ENCODE data around the gene OPTN.
"Not testable (repeated sequence)": the region's sequence is repeated elsewhere in the genome, so short reads cannot be mapped to it uniquely, and the experiment has no call there.

OPTN gene

GRCh38 chr10:13091801-13092200, 8.2 kb upstream of the OPTN start:
- no peak for TF ChIP-seq ZFX (IDR thresholded peaks at IDR 0.05)
- no peak for TF ChIP-seq CTCF (conservative IDR thresholded peaks at IDR 0.05)

DNA sequence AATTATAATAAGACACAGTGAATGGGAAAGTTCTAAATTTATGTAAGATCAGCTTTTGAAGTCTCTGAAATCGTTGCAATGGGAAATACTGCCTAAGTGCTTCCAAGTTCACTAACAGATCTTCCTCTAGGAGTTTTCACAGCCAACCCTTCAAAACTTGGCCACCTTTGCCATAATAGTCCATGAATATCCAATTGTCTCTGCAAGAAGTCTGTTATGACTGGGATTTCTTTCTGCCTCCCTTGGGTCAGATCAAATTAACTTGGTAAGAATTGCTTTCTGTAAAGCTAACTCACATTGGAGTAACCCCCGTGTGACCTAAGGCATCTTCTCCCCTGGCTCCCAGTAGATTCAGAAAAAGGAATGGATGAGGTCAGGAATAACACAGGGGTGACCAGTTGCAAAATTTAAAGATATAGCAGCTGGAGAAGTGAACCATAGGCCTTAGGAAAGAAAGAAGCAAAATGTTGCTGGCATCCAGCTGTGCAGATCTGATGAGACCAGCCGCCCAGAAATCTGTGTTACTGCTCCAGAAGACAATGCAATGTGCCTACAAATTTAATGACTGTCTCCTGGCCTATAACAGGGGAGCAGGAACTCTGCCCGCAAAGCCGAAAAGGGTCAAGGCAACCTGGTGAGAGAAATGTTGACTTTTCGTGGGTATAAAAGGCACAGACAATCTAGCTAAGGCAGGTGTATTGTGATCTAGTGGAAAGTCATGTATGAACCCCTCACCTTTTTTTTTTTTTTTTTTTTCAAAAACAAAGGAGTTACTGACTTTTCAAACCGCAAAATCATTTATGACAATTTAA, 7.5 kb upstream of the OPTN start:
- H3K27ac ChIP-seq = no peak overlapping the region
- no peak for TF ChIP-seq CTCF (conservative IDR thresholded peaks at IDR 0.05)

More at GRCh38 chr10:13091801-13092200, 8.2 kb upstream of the OPTN start:
- H3K27ac ChIP-seq = no peak overlapping the region

DNA sequence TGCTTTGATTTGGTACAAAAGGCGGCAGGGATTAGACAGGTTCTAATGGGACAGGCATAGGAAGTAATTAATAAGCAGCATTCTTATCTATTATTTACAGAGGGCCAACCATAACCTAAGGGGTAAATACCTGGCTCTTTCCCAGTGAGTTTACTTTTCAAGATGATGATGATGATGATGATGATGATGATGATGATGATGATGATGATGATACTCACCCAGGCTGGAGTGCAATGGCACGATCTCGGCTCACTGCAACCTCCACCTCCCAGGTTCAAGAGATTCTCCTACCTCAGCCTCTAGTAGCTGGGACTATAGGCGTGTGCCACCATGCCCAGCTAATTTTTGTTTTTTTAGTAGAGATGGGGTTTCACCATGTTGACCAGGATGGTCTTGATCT, 5.9 kb upstream of the OPTN start:
- H3K27ac ChIP-seq = not testable (repeated sequence)

DNA sequence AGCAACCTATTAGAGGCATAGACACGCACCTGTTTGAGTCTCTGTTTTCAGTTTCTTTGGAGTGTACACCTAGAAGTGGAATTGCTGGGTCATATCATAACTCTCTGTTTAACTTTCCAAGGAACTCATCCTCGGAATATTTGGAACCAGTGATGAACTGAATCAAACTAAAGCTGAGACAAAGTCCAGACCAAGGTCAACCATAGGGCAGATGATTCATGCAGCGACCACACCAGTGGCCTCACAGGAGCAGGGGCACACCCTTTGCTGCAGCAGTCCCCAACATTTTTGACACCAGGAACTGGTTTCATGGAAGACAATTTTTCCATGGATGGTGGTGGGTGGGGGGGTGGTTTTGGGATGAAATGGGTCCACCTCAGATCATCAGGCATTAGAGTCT, 4.9 kb upstream of the OPTN start:
- TF ChIP-seq CTCF (conservative IDR thresholded peaks at IDR 0.05) (no peak), ZFX (IDR thresholded peaks at IDR 0.05) (no peak)
- H3K27ac ChIP-seq = no peak overlapping the region

- no peak overlapping the region for H3K27ac ChIP-seq
- TF ChIP-seq CTCF (conservative IDR thresholded peaks at IDR 0.05) (no peak), ZFX (IDR thresholded peaks at IDR 0.05) (no peak)
These were observed 4.0 kb upstream of the OPTN start for GRCh38 chr10:13095929-13096328.

- TF ChIP-seq ZFX (IDR thresholded peaks at IDR 0.05) = no peak
- peak; percentile 76 for TF ChIP-seq CTCF (conservative IDR thresholded peaks at IDR 0.05)
- peak overlapping the region; percentile 32; the same call in 1 of the 2 replicates for H3K27ac ChIP-seq
These were observed 758 bp upstream of the OPTN start for GRCh38 chr10:13099144-13099665.

DNA sequence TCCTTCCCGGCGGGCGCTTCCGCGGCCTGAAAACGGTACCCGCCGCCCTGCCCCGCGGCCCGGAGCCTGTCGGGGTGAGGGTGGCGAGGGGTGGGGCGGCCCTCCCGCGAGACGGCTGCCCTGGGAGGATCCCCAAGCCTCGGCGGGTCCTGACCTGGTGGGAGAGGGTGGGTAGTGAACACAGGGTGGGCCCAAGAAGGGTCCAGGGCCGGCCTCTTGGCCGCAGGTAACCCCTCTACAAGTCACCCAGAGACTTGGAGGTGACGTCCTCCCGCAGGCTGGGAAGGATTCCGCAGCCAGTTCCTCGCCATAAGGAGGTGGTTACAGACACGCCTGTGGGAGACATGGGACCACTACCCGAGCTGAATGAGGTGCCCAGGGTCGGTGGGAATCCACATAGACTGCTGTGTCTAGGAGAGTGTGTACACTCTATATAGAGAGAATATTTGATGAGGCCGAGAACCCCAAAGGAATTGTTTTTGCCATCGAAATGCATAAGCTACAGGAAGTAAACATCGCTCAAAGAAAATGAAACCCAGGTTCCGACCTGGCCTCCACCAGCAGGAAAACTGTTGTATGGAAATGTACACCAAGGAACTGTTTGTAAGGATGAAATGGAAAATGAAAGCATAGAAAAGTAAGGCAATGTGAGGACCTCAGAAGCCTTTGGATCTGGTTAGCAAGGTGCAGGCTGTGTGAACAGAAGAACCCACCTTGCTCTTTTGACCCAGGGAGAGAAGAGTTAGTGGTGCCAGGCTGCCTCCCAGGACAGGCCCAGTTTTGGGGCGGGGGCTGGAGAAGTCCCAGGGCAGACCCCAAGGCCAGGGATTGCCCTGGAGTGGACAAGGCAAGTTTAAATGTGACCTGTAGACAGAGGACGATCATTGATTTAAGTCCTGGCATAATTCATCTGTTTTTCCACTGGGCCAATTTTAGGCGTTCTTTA, 659 bp downstream of the OPTN start:
- peak overlapping the region; percentile 32; the same call in 1 of the 2 replicates for H3K27ac ChIP-seq
- TF ChIP-seq CTCF (conservative IDR thresholded peaks at IDR 0.05) (no peak), ZFX (IDR thresholded peaks at IDR 0.05) (no peak)

Data from C4-2B (cell line).